Neural progenitor cell (in vitro differentiated cells): ENCODE measurements around the gene CADPS. TPM values are rescaled to one million over a fixed set of nuclear protein-coding genes. Genes with fewer than 3 reads are reported as not detected.

ENCODE experiments used
- DNase-seq: peaks from one replicate; pipeline ENCODE4 v3.0.0-alpha.2; 2016; ENCODE audit warnings: low spot score
- H2AFZ ChIP-seq: fragments of 200-600 bp; sonication (generic); replicated peaks from 2 replicates; pipeline ENCODE4 v1.6.1; 2016; ENCODE audit warnings: antibody characterized with exemption
- H3F3A ChIP-seq: fragments of 200-600 bp; sonication (generic); 2 replicates; pipeline ENCODE4 v1.6.1; 2016; ENCODE audit warnings: antibody characterized with exemption, low read depth
- H3K27ac ChIP-seq: fragments of 200-600 bp; sonication (generic); 2 replicates; pipeline ENCODE4 v1.5.1; 2016; ENCODE audit warnings: mild to moderate bottlenecking
- H3K27me3 ChIP-seq: fragments of 200-600 bp; sonication (generic); 2 replicates; pipeline ENCODE4 v1.6.1; 2016; ENCODE audit warnings: mild to moderate bottlenecking, moderate library complexity
- H3K36me3 ChIP-seq: fragments of 200-600 bp; sonication (generic); 2 replicates; pipeline ENCODE4 v1.5.1; 2016
- H3K4me1 ChIP-seq: fragments of 200-600 bp; sonication (generic); 2 replicates; pipeline ENCODE4 v1.6.1; 2016; ENCODE audit warnings: mixed run types
- H3K4me2 ChIP-seq: fragments of 200-600 bp; sonication (generic); 2 replicates; pipeline ENCODE4 v1.6.1; 2016
- H3K4me3 ChIP-seq: fragments of 200-600 bp; sonication (generic); 2 replicates; pipeline ENCODE4 v1.5.1; 2016
- H3K79me2 ChIP-seq: fragments of 200-600 bp; sonication (generic); 2 replicates; pipeline ENCODE4 v1.6.1; 2016; ENCODE audit warnings: low read depth
- H3K9ac ChIP-seq: fragments of 200-600 bp; sonication (generic); 2 replicates; pipeline ENCODE4 v1.6.1; 2016
- H3K9me3 ChIP-seq: fragments of 200-600 bp; sonication (generic); 2 replicates; pipeline ENCODE4 v1.5.1; 2016; ENCODE audit warnings: low read depth
- H4K20me1 ChIP-seq: fragments of 200-600 bp; sonication (generic); 2 replicates; pipeline ENCODE4 v1.6.1; 2016; ENCODE audit warnings: low read depth
- H3K27ac Mint-ChIP-seq: 3 replicates; pipeline ENCODE4 v1.8.0; 2021; ENCODE audit warnings: mixed read lengths
- H3K27me3 Mint-ChIP-seq: 2 replicates; pipeline ENCODE4 v1.8.0; 2022; ENCODE audit warnings: low read depth, mild to moderate bottlenecking, inconsistent platforms, moderate library complexity, mixed read lengths; ENCODE audit not compliant: insufficient read depth
- H3K36me3 Mint-ChIP-seq: 3 replicates; pipeline ENCODE4 v1.8.0; 2021; ENCODE audit warnings: mixed read lengths
- H3K4me1 Mint-ChIP-seq: 3 replicates; pipeline ENCODE4 v1.8.0; 2021; ENCODE audit warnings: mixed read lengths
- H3K4me3 Mint-ChIP-seq: 3 replicates; pipeline ENCODE4 v1.8.0; 2021; ENCODE audit warnings: mild to moderate bottlenecking, moderate library complexity, mixed read lengths
- H3K9me3 Mint-ChIP-seq: 3 replicates; pipeline ENCODE4 v1.8.0; 2020; ENCODE audit warnings: mixed read lengths
- CTCF ChIP-seq: fragments of 200-600 bp; sonication (generic); IDR thresholded peaks from 2 replicates; pipeline ENCODE4 v1.5.1; 2017; ENCODE audit warnings: antibody characterized with exemption, mild to moderate bottlenecking
- EZH2 ChIP-seq: fragments of 200-600 bp; sonication (generic); IDR thresholded peaks from 2 replicates; pipeline ENCODE4 v1.6.1; 2017; ENCODE audit warnings: antibody characterized with exemption, mild to moderate bottlenecking, moderate library complexity
- EZH2phosphoT487 ChIP-seq: fragments of 200-600 bp; sonication (generic); IDR thresholded peaks from 2 replicates; pipeline ENCODE4 v1.6.1; 2017; ENCODE audit warnings: antibody characterized with exemption
- total RNA-seq: library from RNA; depleted of rRNA; stranded (reverse); fragments of >200 nt; gene quantifications from 2 replicates; pipeline ENCODE4 v1.2.3, GENCODE V29; 2015; ENCODE audit warnings: low replicate concordance

CADPS gene
- total RNA-seq, 1 donor from 2014 or later, result 17.3 TPM

DNA sequence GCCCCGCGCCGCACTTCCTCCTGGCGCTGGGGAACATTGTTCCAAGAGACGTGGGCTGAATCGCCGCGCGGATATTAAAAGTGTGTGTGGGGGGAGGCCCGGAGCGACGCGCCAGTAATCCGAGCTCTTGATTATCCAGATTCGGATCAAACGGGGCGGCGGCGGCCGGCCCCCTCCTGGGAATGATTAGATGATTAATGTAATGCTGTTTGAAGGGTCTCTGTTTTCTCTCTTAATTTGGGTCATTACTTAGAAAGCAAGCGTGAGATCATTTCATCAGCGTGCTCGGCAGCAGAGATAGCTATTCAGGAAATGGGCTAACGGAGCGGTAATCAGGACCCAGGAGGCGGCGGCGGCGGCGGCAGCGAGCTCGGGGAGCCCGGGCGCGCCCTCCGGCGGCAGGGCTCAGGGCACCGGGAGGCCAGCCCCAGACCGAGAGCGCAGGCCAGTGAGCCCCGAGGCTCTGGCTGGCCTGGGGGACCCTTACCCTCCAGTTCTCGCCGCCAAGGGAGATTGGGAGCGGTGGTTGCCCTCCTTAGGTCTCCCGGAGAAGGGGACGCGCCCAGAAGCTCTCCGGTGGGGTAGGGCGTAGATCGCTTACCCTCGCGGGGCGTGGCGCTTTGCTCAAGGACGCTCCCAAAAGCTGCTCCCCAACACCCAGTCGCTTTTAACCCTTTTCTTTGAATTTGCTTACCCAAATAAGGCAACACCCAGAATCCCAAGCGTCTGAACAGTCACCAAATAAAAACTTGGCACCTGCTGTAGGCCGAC, 506.3 kb downstream of the CADPS start:
- peaks cover 4% of the 10 kb centered on the region for H3K9me3 Mint-ChIP-seq

GRCh38 chr3:62368290-62368704, 506.9 kb downstream of the CADPS start:
- peaks cover 4% of the 10 kb centered on the region for H3K9me3 Mint-ChIP-seq
- Histone ChIP-seq H3K9me3 (no peaks in the 10 kb centered on the region), H3K4me1 (peaks cover 72% of the 10 kb centered on the region), H3K79me2 (no peaks in the 10 kb centered on the region), H3K4me3 (peak overlapping the region; percentile 24), H3F3A (peaks cover 83% of the 10 kb centered on the region), H3K9ac (no peak overlapping the region), H3K36me3 (no peaks in the 10 kb centered on the region), H2AFZ (no peak overlapping the region), H4K20me1 (peaks cover 84% of the 10 kb centered on the region), H3K27ac (no peak overlapping the region), H3K4me2 (peak overlapping the region; percentile 81), H3K27me3 (peaks cover 96% of the 10 kb centered on the region)
- peaks cover 56% of the 10 kb centered on the region for H3K4me1 Mint-ChIP-seq
- no peak overlapping the region for H3K27ac Mint-ChIP-seq
- H3K36me3 Mint-ChIP-seq, result peaks cover 11% of the 10 kb centered on the region
- H3K4me3 Mint-ChIP-seq, result peak overlapping the region; percentile 80
- DNase-seq, result no peak
- peaks cover 78% of the 10 kb centered on the region for H3K27me3 Mint-ChIP-seq
- TF ChIP-seq CTCF (no peak), EZH2 (no peak)

More for the DNA sequence above, 506.3 kb downstream of the CADPS start:
- Histone ChIP-seq H3K9me3 (no peaks in the 10 kb centered on the region), H3K36me3 (no peaks in the 10 kb centered on the region), H3K27me3 (peaks cover 96% of the 10 kb centered on the region), H3K79me2 (no peaks in the 10 kb centered on the region), H2AFZ (no peak overlapping the region), H3K9ac (no peak overlapping the region), H4K20me1 (peaks cover 89% of the 10 kb centered on the region), H3K27ac (no peak overlapping the region), H3K4me1 (peaks cover 77% of the 10 kb centered on the region), H3F3A (peaks cover 84% of the 10 kb centered on the region), H3K4me2 (peak overlapping the region; percentile 81), H3K4me3 (peak overlapping the region; percentile 8)
- TF ChIP-seq EZH2phosphoT487 (peak; percentile 89), EZH2 (peak; percentile 90), CTCF (peak; percentile 62)
- DNase-seq, result peak; percentile 78
- Mint-ChIP-seq H3K36me3 (peaks cover 11% of the 10 kb centered on the region), H3K4me1 (peaks cover 56% of the 10 kb centered on the region), H3K27me3 (peaks cover 81% of the 10 kb centered on the region), H3K27ac (no peak overlapping the region), H3K4me3 (peak overlapping the region; percentile 80)

- H3K4me2 ChIP-seq, result peak overlapping the region; percentile 68
Measured at GRCh38 chr3:62367763-62368195, 507.4 kb downstream of the CADPS start.

More at GRCh38 chr3:62367763-62368195, 507.4 kb downstream of the CADPS start:
- peaks cover 56% of the 10 kb centered on the region for H3K4me1 Mint-ChIP-seq
- DNase-seq, result peak; percentile 52
- peaks cover 11% of the 10 kb centered on the region for H3K36me3 Mint-ChIP-seq
- H4K20me1 ChIP-seq, result peaks cover 81% of the 10 kb centered on the region
- no peak for TF ChIP-seq CTCF
- TF ChIP-seq EZH2phosphoT487, result no peak
- no peak overlapping the region for H3K27ac ChIP-seq
- H3K36me3 ChIP-seq, result no peaks in the 10 kb centered on the region
- peak overlapping the region; percentile 24 for H3K4me3 ChIP-seq
- H2AFZ ChIP-seq, result no peak overlapping the region
- H3K79me2 ChIP-seq, result no peaks in the 10 kb centered on the region
- H3K9ac ChIP-seq, result no peak overlapping the region
- peak overlapping the region; percentile 80 for H3K4me3 Mint-ChIP-seq
- H3K27me3 Mint-ChIP-seq, result peaks cover 78% of the 10 kb centered on the region
- H3K27ac Mint-ChIP-seq, result no peak overlapping the region
- H3K9me3 Mint-ChIP-seq, result peaks cover 4% of the 10 kb centered on the region
- peaks cover 78% of the 10 kb centered on the region for H3F3A ChIP-seq
- H3K27me3 ChIP-seq, result peaks cover 96% of the 10 kb centered on the region
- no peaks in the 10 kb centered on the region for H3K9me3 ChIP-seq
- peaks cover 66% of the 10 kb centered on the region for H3K4me1 ChIP-seq
